Stimulated activated effector memory CD8-positive, alpha-beta T cell treated with anti-CD3 and anti-CD28 coated beads, Interleukin-12 subunit alpha, Interleukin-12 subunit beta, amount 100 ng/mL, for 72 hours (primary cell): Measurements from ENCODE around the gene ANKS3.
"Not testable (repeated sequence)": the region's sequence is repeated elsewhere in the genome, so short reads cannot be mapped to it uniquely, and the experiment has no call there.

Experiments used
- ATAC-seq: fragments of 150-1000 bp; cut with Tn5 transposase; 2 replicates; pipeline ENCODE4 v1.10.0; 2021
- DNase-seq, 2 donors: peaks; one replicate each; pipeline ENCODE4 v3.0.0; 2021 to 2022; ENCODE audit warnings: low spot score in 2 of 2
- H3K27ac Mint-ChIP-seq: one replicate; pipeline ENCODE4 v1.8.0; 2022; ENCODE audit warnings: mild to moderate bottlenecking, mixed read lengths
- H3K36me3 Mint-ChIP-seq: one replicate; pipeline ENCODE4 v1.8.0; 2022; ENCODE audit warnings: mild to moderate bottlenecking, mixed read lengths
- H3K4me1 Mint-ChIP-seq: one replicate; pipeline ENCODE4 v1.8.0; 2022; ENCODE audit warnings: mixed read lengths
- H3K4me3 Mint-ChIP-seq: one replicate; pipeline ENCODE4 v1.8.0; 2022; ENCODE audit warnings: mild to moderate bottlenecking, mixed read lengths
- H3K9me3 Mint-ChIP-seq: one replicate; pipeline ENCODE4 v1.8.0; 2022; ENCODE audit warnings: mixed read lengths

Gene ANKS3

GRCh38 chr16:4650443-4651074, 83.5 kb downstream of the ANKS3 start:
- peak; percentile 68 to 87 for DNase-seq
- not testable (repeated sequence) for H3K4me3 Mint-ChIP-seq, H3K9me3 Mint-ChIP-seq
- peak; percentile 73 for ATAC-seq
- peaks cover 74% of the 10 kb centered on the region for H3K36me3 Mint-ChIP-seq
- peaks cover 19% of the 10 kb centered on the region for H3K4me1 Mint-ChIP-seq
- peak overlapping the region; percentile 83 for H3K27ac Mint-ChIP-seq

- Mint-ChIP-seq H3K27ac (peak overlapping the region; percentile 83), H3K4me1 (peaks cover 25% of the 10 kb centered on the region), H3K9me3 (no peaks in the 10 kb centered on the region), H3K36me3 (peaks cover 72% of the 10 kb centered on the region), H3K4me3 (no peak overlapping the region)
- ATAC-seq (peak; percentile 17), DNase-seq (no peak)
Observed at GRCh38 chr16:4649744-4650442, 84.2 kb downstream of the ANKS3 start.

- ATAC-seq (peak; percentile 31), DNase-seq (no peak)
- no peaks in the 10 kb centered on the region for H3K9me3 Mint-ChIP-seq
- peaks cover 25% of the 10 kb centered on the region for H3K4me1 Mint-ChIP-seq
- peak overlapping the region; percentile 83 for H3K27ac Mint-ChIP-seq
- peaks cover 69% of the 10 kb centered on the region for H3K36me3 Mint-ChIP-seq
- H3K4me3 Mint-ChIP-seq, result no peak overlapping the region
Observed at GRCh38 chr16:4648917-4649316, 85.2 kb downstream of the ANKS3 start.

GRCh38 chr16:4647644-4647980, 86.5 kb downstream of the ANKS3 start:
- Mint-ChIP-seq H3K27ac (no peak overlapping the region), H3K4me3 (no peak overlapping the region), H3K4me1 (peaks cover 25% of the 10 kb centered on the region), H3K36me3 (peaks cover 68% of the 10 kb centered on the region), H3K9me3 (no peaks in the 10 kb centered on the region)
- DNase-seq (no peak), ATAC-seq (peak; percentile 19)

- no peak for DNase-seq
- Mint-ChIP-seq H3K4me1 (peaks cover 25% of the 10 kb centered on the region), H3K9me3 (no peaks in the 10 kb centered on the region), H3K4me3 (no peak overlapping the region), H3K27ac (no peak overlapping the region), H3K36me3 (peaks cover 62% of the 10 kb centered on the region)
- peak; percentile 27 for ATAC-seq
Observed at GRCh38 chr16:4646773-4647643, 87.1 kb downstream of the ANKS3 start.
